HCT116 (cell line): ENCODE data around the gene MAPK10. TPM values are rescaled to one million over a fixed set of nuclear protein-coding genes. Genes with fewer than 3 reads are reported as not detected.
A peak's percentile ranks its signal among the peaks of the same experiment; 100 is the strongest.

Experiments used
- ATAC-seq: fragments of 200-7000 bp; cut with Tn5 transposase; 2 replicates; pipeline ENCODE4 v1.9.1; 2020; ENCODE audit warnings: mild to moderate bottlenecking, moderate library complexity
- BruUV-seq: library from RNA; stranded (reverse); fragments of 400-500 nt; replicated peaks from 2 replicates; lab custom pipeline; 2021; lab: Mats Ljungman, UMichigan
- CTCF ChIA-PET: fragments of 300-600 bp; sonication (Branson Sonifier 250); formaldehyde crosslinking; loops from one replicate; lab custom pipeline; 2021; ENCODE audit warnings: antibody characterized with exemption; lab: Charles Lee
- POLR2A ChIA-PET: fragments of 300-600, 350-600 bp; sonication (Branson Sonifier 250); formaldehyde crosslinking; loops from one replicate; lab custom pipeline; 2021; ENCODE audit warnings: antibody characterized with exemption; lab: Charles Lee
- RAD21 ChIA-PET, 2 experiments: fragments of 300-600 bp; sonication (Branson Sonifier 250); formaldehyde crosslinking; loops; one replicate each; lab custom pipeline; 2023; ENCODE audit warnings: low total read pairs in 2 of 2; ENCODE audit not compliant: uncharacterized antibody in 2 of 2, unreplicated experiment in 2 of 2, low non-redundant PET in 1 of 2; lab: Charles Lee
- DNase-seq: peaks from one replicate; pipeline ENCODE4 v3.0.0-alpha.2; 2010; ENCODE audit warnings: low read depth, low spot score
- H2AFZ ChIP-seq: fragments of 200-600 bp; shearing (Covaris generic), sonication (generic); 2 replicates; pipeline ENCODE4 v1.6.1; 2017; ENCODE audit warnings: low read depth, mixed run types, mixed read lengths, antibody characterized with exemption, low read length; ENCODE audit not compliant: poor library complexity, severe bottlenecking
- H3K27ac ChIP-seq: 2 replicates; pipeline ENCODE4 v1.5.1; 2012; ENCODE audit warnings: low read depth, low read length
- H3K27me3 ChIP-seq: fragments of 200-600 bp; sonication (generic); 2 replicates; pipeline ENCODE4 v1.6.1; 2016; ENCODE audit warnings: mixed run types, low read length, mixed read lengths; ENCODE audit not compliant: insufficient read depth
- H3K36me3 ChIP-seq, 2 experiments: fragments of 200-500 bp in 1 of 2; fragments of 200-600 bp in 1 of 2; sonication (Bioruptor generic) in 1 of 2; sonication (generic) in 1 of 2; 2 replicates each; pipeline versions ENCODE4 v1.5.1 to v1.6.1; 2014 to 2016; ENCODE audit warnings: low read length in 2 of 2, inconsistent platforms in 1 of 2, mixed read lengths in 1 of 2, mixed run types in 1 of 2; ENCODE audit not compliant: insufficient read depth in 2 of 2, control insufficient read depth in 1 of 2
- H3K4me1 ChIP-seq, 2 experiments: fragments of 200-600 bp in 1 of 2; sonication (generic) in 1 of 2; 2 replicates each; pipeline versions ENCODE4 v1.5.1 to v1.6.1; 2012 to 2017; ENCODE audit warnings: low read length in 2 of 2, inconsistent platforms in 1 of 2, mild to moderate bottlenecking in 1 of 2, mixed read lengths in 1 of 2, mixed run types in 1 of 2, moderate library complexity in 1 of 2; ENCODE audit not compliant: insufficient read depth in 2 of 2, control insufficient read depth in 1 of 2
- H3K4me2 ChIP-seq: fragments of 200-600 bp; sonication (generic); 2 replicates; pipeline ENCODE4 v1.6.1; 2017; ENCODE audit warnings: mixed run types, low read length, mixed read lengths
- H3K4me3 ChIP-seq, 2 experiments: fragments of 200-600 bp in 1 of 2; sonication (generic) in 1 of 2; replicated peaks in 1 of 2; 2 replicates each; pipeline ENCODE4 v1.5.1; 2011 to 2016; ENCODE audit warnings: low read length in 2 of 2, control low read depth in 1 of 2, low read depth in 1 of 2, mild to moderate bottlenecking in 1 of 2, mixed read lengths in 1 of 2, mixed run types in 1 of 2
- H3K79me2 ChIP-seq: fragments of 200-600 bp; sonication (generic); 2 replicates; pipeline ENCODE4 v1.6.1; 2017; ENCODE audit warnings: mild to moderate bottlenecking, mixed run types, low read length, moderate library complexity, mixed read lengths; ENCODE audit not compliant: insufficient read depth
- H3K9ac ChIP-seq: fragments of 200-600 bp; sonication (generic); 2 replicates; pipeline ENCODE4 v1.6.1; 2016; ENCODE audit warnings: low read length, mixed read lengths
- H3K9me2 ChIP-seq: fragments of 200-600 bp; sonication (generic), shearing (Covaris generic); 2 replicates; pipeline ENCODE4 v1.6.1; 2017; ENCODE audit warnings: mixed run types, mild to moderate bottlenecking, moderate library complexity; ENCODE audit not compliant: insufficient read depth
- H3K9me3 ChIP-seq, 2 experiments: fragments of 200-500 bp in 1 of 2; fragments of 200-600 bp in 1 of 2; sonication (Bioruptor generic) in 1 of 2; sonication (generic) in 1 of 2; 2 replicates each; pipeline ENCODE4 v1.6.1; 2014 to 2017; ENCODE audit warnings: low read length in 2 of 2, mixed read lengths in 2 of 2, inconsistent platforms in 1 of 2, low read depth in 1 of 2, mild to moderate bottlenecking in 1 of 2, mixed run types in 1 of 2, moderate library complexity in 1 of 2; ENCODE audit not compliant: control insufficient read depth in 1 of 2, insufficient read depth in 1 of 2
- H4K20me1 ChIP-seq: fragments of 200-600 bp; sonication (generic), shearing (Covaris generic); 2 replicates; pipeline ENCODE4 v1.6.1; 2017; ENCODE audit warnings: mixed run types, mild to moderate bottlenecking, moderate library complexity; ENCODE audit not compliant: insufficient read depth
- ATF3 ChIP-seq: IDR thresholded peaks from 2 replicates; pipeline ENCODE4 v1.6.1; 2012
- CEBPB ChIP-seq: IDR thresholded peaks from 2 replicates; pipeline ENCODE4 v1.6.1; 2012; ENCODE audit warnings: low read depth
- EGR1 ChIP-seq: IDR thresholded peaks from 2 replicates; pipeline ENCODE4 v1.6.1; 2012; ENCODE audit warnings: low read depth
- ELF1 ChIP-seq: IDR thresholded peaks from 2 replicates; pipeline ENCODE4 v1.6.1; 2012; ENCODE audit warnings: low read depth, borderline replicate concordance
- EZH2 ChIP-seq: fragments of 200-600 bp; sonication (generic); IDR thresholded peaks from 2 replicates; pipeline ENCODE4 v1.6.1; 2017; ENCODE audit warnings: antibody characterized with exemption, mixed run types
- EZH2phosphoT487 ChIP-seq: fragments of 200-600 bp; IDR thresholded peaks from 2 replicates; pipeline ENCODE4 v1.6.1; 2018; ENCODE audit warnings: antibody characterized with exemption, borderline replicate concordance
- FOSL1 ChIP-seq: IDR thresholded peaks from 2 replicates; pipeline ENCODE4 v1.6.1; 2012; ENCODE audit warnings: low read depth
- JUND ChIP-seq: IDR thresholded peaks from 2 replicates; pipeline ENCODE4 v1.6.1; 2012
- POLR2A ChIP-seq: IDR thresholded peaks from 2 replicates; pipeline ENCODE4 v1.7.0; 2011; ENCODE audit warnings: borderline replicate concordance; ENCODE audit not compliant: insufficient read depth, insufficient read length; ENCODE audit errors: extremely low read depth
- POLR2AphosphoS5 ChIP-seq: IDR thresholded peaks from 2 replicates; pipeline ENCODE4 v1.6.1; 2011; ENCODE audit warnings: mild to moderate bottlenecking, low read depth, low read length, moderate library complexity
- RAD21 ChIP-seq: IDR thresholded peaks from 2 replicates; pipeline ENCODE4 v1.6.1; 2012; ENCODE audit warnings: low read depth, mild to moderate bottlenecking
- SIN3A ChIP-seq: IDR thresholded peaks from 2 replicates; pipeline ENCODE4 v1.6.1; 2012; ENCODE audit warnings: low read depth
- SP1 ChIP-seq: IDR thresholded peaks from 2 replicates; pipeline ENCODE4 v1.6.1; 2012; ENCODE audit warnings: low read depth
- YY1 ChIP-seq: IDR thresholded peaks from 2 replicates; pipeline ENCODE4 v1.6.1; 2011; ENCODE audit warnings: low read length, low read depth, moderate library complexity, mild to moderate bottlenecking; ENCODE audit not compliant: insufficient replicate concordance; ENCODE audit errors: extremely low read depth
- intact Hi-C: fragments of 100-400 bp; cut with micrococcal nuclease; formaldehyde crosslinking; loops from 2 replicates; pipeline ENCODE4 v1.10.0; 2022
- total RNA-seq: library from RNA; stranded (reverse); gene quantifications from one replicate; pipeline ENCODE4 v1.2.1, GENCODE V29; 2021; ENCODE audit not compliant: unreplicated experiment
- TF ChIP-seq, protein P1 (sequence below), 3 experiments: fragments of 200-600 bp in 1 of 3; sonication (generic) in 1 of 3; IDR thresholded peaks in 2 of 3; conservative IDR thresholded peaks in 1 of 3; 2 replicates each; pipeline ENCODE4 v1.5.1; 2012 to 2017; ENCODE audit warnings: low read depth in 2 of 3, low read length in 2 of 3, antibody characterized with exemption in 1 of 3, borderline replicate concordance in 1 of 3, control low read depth in 1 of 3, mild to moderate bottlenecking in 1 of 3, mixed read lengths in 1 of 3, mixed run types in 1 of 3, moderate library complexity in 1 of 3; ENCODE audit not compliant: insufficient read depth in 1 of 3
- TF ChIP-seq, protein P2 (sequence below): IDR thresholded peaks from 2 replicates; pipeline ENCODE4 v1.6.1; 2012; ENCODE audit warnings: low read depth

MAPK10 gene
- total RNA-seq, 1 experiment from 2014 or later, result 0.52 TPM

- Histone ChIP-seq H4K20me1 (no peaks in the 10 kb centered on the region), H3K9me2 (no peaks in the 10 kb centered on the region), H3K9me3 (no peaks in the 10 kb centered on the region), H3K27ac (no peak overlapping the region), H3K79me2 (no peaks in the 10 kb centered on the region), H3K36me3 (no peaks in the 10 kb centered on the region), H3K4me1 (peaks cover 0 to 4% of the 10 kb centered on the region in 2 experiments; a peak in 1 of 4 replicates), H2AFZ (peak overlapping the region; percentile 94), H3K27me3 (no peaks in the 10 kb centered on the region), H3K9ac (no peak overlapping the region), H3K4me3 (no peak overlapping the region; a peak in 1 of 4 replicates), H3K4me2 (peak overlapping the region; percentile 53)
- RAD21 ChIA-PET, result interaction anchor here in 1 of 2 experiments (4.4 kb wide), 1 partner anchor 247 kb away, joined by 17 read pairs; no protein-coding TSS in a partner anchor
- DNase-seq, result peak; percentile 37
- peak; percentile 84 for ATAC-seq
- BruUV-seq, result no TSS peak
- POLR2A ChIA-PET, result no interaction called here
- no peak for TF ChIP-seq ELF1
- TF ChIP-seq, protein P1, sequence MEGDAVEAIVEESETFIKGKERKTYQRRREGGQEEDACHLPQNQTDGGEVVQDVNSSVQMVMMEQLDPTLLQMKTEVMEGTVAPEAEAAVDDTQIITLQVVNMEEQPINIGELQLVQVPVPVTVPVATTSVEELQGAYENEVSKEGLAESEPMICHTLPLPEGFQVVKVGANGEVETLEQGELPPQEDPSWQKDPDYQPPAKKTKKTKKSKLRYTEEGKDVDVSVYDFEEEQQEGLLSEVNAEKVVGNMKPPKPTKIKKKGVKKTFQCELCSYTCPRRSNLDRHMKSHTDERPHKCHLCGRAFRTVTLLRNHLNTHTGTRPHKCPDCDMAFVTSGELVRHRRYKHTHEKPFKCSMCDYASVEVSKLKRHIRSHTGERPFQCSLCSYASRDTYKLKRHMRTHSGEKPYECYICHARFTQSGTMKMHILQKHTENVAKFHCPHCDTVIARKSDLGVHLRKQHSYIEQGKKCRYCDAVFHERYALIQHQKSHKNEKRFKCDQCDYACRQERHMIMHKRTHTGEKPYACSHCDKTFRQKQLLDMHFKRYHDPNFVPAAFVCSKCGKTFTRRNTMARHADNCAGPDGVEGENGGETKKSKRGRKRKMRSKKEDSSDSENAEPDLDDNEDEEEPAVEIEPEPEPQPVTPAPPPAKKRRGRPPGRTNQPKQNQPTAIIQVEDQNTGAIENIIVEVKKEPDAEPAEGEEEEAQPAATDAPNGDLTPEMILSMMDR (IDR thresholded peaks at IDR 0.05 in 2 of 3, conservative IDR thresholded peaks at IDR 0.05 in 1 of 3; ENCODE audit: borderline replicate concordance in 1 of 3, insufficient read depth in 1 of 3, low read depth in 2 of 3, low read length in 2 of 3), result peak; percentile 39 to 68 (median 61)
- TF ChIP-seq EZH2phosphoT487, result no peak
- no peak for TF ChIP-seq EZH2
- no peak for TF ChIP-seq JUND
- TF ChIP-seq SIN3A, result no peak
- TF ChIP-seq, protein P2, sequence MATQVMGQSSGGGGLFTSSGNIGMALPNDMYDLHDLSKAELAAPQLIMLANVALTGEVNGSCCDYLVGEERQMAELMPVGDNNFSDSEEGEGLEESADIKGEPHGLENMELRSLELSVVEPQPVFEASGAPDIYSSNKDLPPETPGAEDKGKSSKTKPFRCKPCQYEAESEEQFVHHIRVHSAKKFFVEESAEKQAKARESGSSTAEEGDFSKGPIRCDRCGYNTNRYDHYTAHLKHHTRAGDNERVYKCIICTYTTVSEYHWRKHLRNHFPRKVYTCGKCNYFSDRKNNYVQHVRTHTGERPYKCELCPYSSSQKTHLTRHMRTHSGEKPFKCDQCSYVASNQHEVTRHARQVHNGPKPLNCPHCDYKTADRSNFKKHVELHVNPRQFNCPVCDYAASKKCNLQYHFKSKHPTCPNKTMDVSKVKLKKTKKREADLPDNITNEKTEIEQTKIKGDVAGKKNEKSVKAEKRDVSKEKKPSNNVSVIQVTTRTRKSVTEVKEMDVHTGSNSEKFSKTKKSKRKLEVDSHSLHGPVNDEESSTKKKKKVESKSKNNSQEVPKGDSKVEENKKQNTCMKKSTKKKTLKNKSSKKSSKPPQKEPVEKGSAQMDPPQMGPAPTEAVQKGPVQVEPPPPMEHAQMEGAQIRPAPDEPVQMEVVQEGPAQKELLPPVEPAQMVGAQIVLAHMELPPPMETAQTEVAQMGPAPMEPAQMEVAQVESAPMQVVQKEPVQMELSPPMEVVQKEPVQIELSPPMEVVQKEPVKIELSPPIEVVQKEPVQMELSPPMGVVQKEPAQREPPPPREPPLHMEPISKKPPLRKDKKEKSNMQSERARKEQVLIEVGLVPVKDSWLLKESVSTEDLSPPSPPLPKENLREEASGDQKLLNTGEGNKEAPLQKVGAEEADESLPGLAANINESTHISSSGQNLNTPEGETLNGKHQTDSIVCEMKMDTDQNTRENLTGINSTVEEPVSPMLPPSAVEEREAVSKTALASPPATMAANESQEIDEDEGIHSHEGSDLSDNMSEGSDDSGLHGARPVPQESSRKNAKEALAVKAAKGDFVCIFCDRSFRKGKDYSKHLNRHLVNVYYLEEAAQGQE, result no peak
- TF ChIP-seq POLR2A, result no peak
- no peak for TF ChIP-seq EGR1
- TF ChIP-seq ATF3, result no peak
- TF ChIP-seq CEBPB, result 0 out of 2 replicates have a peak, but pooled peaks have one; percentile 13
- TF ChIP-seq RAD21, result peak; percentile 78
- TF ChIP-seq YY1, result no peak
- TF ChIP-seq POLR2AphosphoS5, result no peak
- no peak for TF ChIP-seq SP1
- no peak for TF ChIP-seq FOSL1
- intact Hi-C loops, result loop anchor here (1.0 to 10.0 kb wide), 4 partner anchors 248 to 959 kb away; no protein-coding TSS in a partner anchor
- CTCF ChIA-PET, result interaction anchor here (0.9 to 6.5 kb wide), 7 partner anchors 11 to 959 kb away, joined by 3 to 61 read pairs (median 4); no protein-coding TSS in a partner anchor
Observed at GRCh38 chr4:86043755-86044592, 315.9 kb downstream of the MAPK10 start.
